ENCODE results near the gene ATP2A1.

The ATP2A1 gene

DNA sequence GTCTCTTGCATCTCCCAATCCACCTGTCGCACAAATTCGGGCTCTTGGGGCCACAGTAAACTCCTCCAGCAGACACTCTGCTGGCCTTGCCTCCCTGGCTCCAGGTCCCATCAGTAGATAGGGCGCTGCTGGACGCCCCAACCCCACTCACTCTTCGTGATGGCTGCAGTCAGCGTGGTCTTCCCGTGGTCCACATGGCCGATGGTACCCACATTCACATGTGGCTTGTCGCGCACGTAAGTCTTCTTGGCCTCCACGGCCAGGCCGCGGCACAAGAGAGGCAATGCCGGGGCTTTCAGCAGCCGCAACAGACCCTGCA is 32.6 kb upstream of the ATP2A1 start:
- Histone ChIP-seq H4K20me1 (ENCODE audit: insufficient read depth, low read length) (no peaks in the 10 kb centered on the region), H3K9me3 (replicated peaks; ENCODE audit: insufficient read depth, low read length) (no peaks in the 10 kb centered on the region), H3K4me1 (ENCODE audit: low read length) (peaks cover 12% of the 10 kb centered on the region), H3K4me3 (ENCODE audit: low read length) (peak overlapping the region; percentile 97), H3K27ac (ENCODE audit: low read length) (peak overlapping the region; percentile 24; the same call in 1 of the 2 replicates), H2AFZ (ENCODE audit: low read length) (peak overlapping the region; percentile 71), H3K9me2 (replicated peaks; ENCODE audit: insufficient read depth, low read length) (no peaks in the 10 kb centered on the region), H3K79me2 (ENCODE audit: low read length) (peaks cover 39% of the 10 kb centered on the region), H3K9ac (ENCODE audit: low read length) (peak overlapping the region; percentile 82), H3F3A (ENCODE audit: insufficient read depth, low read length) (peaks cover 2% of the 10 kb centered on the region), H3K4me2 (ENCODE audit: low read depth, low read length) (peak overlapping the region; percentile 81), H3K27me3 (replicated peaks; ENCODE audit: insufficient read depth, low read length) (no peaks in the 10 kb centered on the region), H3K36me3 (replicated peaks; ENCODE audit: insufficient read depth, low read length) (no peaks in the 10 kb centered on the region; the same call in 1 of the 2 replicates)
- TF ChIP-seq EZH2phosphoT487 (IDR thresholded peaks at IDR 0.05; ENCODE audit: low read length) (no peak), EZH2 (optimal IDR thresholded peaks at IDR 0.05; ENCODE audit: low read depth, low read length) (no peak)
- TF ChIP-seq, protein P1, sequence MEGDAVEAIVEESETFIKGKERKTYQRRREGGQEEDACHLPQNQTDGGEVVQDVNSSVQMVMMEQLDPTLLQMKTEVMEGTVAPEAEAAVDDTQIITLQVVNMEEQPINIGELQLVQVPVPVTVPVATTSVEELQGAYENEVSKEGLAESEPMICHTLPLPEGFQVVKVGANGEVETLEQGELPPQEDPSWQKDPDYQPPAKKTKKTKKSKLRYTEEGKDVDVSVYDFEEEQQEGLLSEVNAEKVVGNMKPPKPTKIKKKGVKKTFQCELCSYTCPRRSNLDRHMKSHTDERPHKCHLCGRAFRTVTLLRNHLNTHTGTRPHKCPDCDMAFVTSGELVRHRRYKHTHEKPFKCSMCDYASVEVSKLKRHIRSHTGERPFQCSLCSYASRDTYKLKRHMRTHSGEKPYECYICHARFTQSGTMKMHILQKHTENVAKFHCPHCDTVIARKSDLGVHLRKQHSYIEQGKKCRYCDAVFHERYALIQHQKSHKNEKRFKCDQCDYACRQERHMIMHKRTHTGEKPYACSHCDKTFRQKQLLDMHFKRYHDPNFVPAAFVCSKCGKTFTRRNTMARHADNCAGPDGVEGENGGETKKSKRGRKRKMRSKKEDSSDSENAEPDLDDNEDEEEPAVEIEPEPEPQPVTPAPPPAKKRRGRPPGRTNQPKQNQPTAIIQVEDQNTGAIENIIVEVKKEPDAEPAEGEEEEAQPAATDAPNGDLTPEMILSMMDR (IDR thresholded peaks at IDR 0.05; ENCODE audit: low read length), result no peak
- peak; percentile 25 for DNase-seq

DNA sequence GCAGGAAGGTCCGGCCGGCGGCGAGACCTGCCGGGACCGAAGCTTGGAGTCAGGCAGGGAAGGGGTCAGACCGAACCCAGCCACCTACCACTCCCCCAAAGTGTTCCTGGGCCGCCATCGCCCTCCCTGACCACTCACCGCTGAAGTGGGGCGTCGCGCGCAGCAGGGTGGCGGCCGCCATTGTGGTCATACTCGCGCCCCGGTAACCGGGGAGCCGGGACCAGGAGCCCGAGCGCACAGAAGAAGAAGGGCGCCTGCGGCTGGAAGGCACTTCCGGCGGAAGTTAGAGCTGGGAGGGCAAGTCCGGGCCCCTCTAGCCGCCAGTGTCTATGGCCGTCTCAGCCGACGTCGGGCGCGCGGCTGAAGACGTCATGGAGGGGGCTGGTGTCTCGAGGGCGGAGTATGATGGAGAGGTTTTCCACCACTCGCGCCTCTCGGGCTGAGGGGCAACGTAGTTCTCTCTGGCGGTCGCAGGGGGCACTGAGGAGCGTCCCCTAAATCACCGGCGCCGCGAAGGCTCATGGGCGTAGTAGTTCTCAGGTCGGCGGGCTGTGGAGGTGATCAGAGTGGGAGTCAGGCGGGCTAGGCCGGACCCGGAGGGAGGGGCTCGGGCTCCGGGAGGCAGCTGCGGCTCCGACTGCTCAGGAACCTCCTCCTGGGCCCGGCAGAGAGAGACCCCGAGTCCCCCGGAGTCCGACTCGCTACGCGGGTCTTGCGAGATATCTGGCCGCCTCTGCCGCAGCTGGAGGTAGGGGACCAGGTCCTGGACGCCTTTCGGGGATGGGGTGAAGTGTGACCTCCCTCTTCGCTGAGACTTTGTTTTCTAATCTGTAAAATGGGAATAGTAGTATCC is 32.0 kb upstream of the ATP2A1 start, which contains the start of gene TUFM:
TSS of gene TUFM (minus strand) at position 269 of the 853 bp plus-strand sequence. CDS start at position 190, 79 bp downstream.
- H3K9me2 ChIP-seq (replicated peaks; ENCODE audit: insufficient read depth, low read length), result no peaks in the 10 kb centered on the region
- H3K79me2 ChIP-seq (ENCODE audit: low read length), result peaks cover 39% of the 10 kb centered on the region
- no peaks in the 10 kb centered on the region for H3K9me3 ChIP-seq (replicated peaks; ENCODE audit: insufficient read depth, low read length)
- H3K9ac ChIP-seq (ENCODE audit: low read length), result peak within 1 kb of the TSS; percentile 82
- peak; percentile 98 for DNase-seq
- no peaks in the 10 kb centered on the region; the same call in 1 of the 2 replicates for H3K36me3 ChIP-seq (replicated peaks; ENCODE audit: insufficient read depth, low read length)
- H3F3A ChIP-seq (ENCODE audit: insufficient read depth, low read length), result peaks cover 2% of the 10 kb centered on the region
- no peak for TF ChIP-seq EZH2phosphoT487 (IDR thresholded peaks at IDR 0.05; ENCODE audit: low read length)
- TF ChIP-seq, protein P1 (IDR thresholded peaks at IDR 0.05; ENCODE audit: low read length), result peak; percentile 76
- H2AFZ ChIP-seq (ENCODE audit: low read length), result peak within 1 kb of the TSS; percentile 90
- H3K4me3 ChIP-seq (ENCODE audit: low read length), result peak within 1 kb of the TSS; percentile 97
- no peaks in the 10 kb centered on the region for H3K27me3 ChIP-seq (replicated peaks; ENCODE audit: insufficient read depth, low read length)
- peak within 1 kb of the TSS; percentile 90 for H3K4me2 ChIP-seq (ENCODE audit: low read depth, low read length)
- peaks cover 12% of the 10 kb centered on the region for H3K4me1 ChIP-seq (ENCODE audit: low read length)
- H4K20me1 ChIP-seq (ENCODE audit: insufficient read depth, low read length), result no peaks in the 10 kb centered on the region
- H3K27ac ChIP-seq (ENCODE audit: low read length), result peak within 1 kb of the TSS; percentile 36; the same call in 1 of the 2 replicates

DNA sequence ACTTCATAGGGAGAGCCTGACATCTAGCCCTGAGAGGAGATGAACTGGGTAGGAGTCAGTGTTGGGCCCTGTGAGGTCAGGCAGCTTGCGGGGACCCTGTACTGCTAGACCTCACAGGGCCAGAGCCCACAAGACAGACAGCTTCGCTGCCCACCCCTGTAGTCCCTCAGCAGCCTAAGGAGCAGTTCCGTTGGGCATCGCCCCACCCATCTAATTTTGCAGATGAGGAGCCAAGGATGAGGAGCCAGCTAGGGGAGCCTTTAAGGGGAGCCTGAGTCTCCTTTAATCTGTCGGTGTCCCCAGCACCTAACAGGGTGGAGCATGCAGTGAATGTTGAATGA is 31.4 kb upstream of the ATP2A1 start:
- Histone ChIP-seq H2AFZ (ENCODE audit: low read length) (peak overlapping the region; percentile 90), H4K20me1 (ENCODE audit: insufficient read depth, low read length) (no peaks in the 10 kb centered on the region)
- DNase-seq, result peak; percentile 12

More for the DNA sequence above, 31.4 kb upstream of the ATP2A1 start:
- Histone ChIP-seq H3K79me2 (ENCODE audit: low read length) (peaks cover 39% of the 10 kb centered on the region), H3K4me1 (ENCODE audit: low read length) (peaks cover 12% of the 10 kb centered on the region), H3K36me3 (replicated peaks; ENCODE audit: insufficient read depth, low read length) (no peaks in the 10 kb centered on the region; the same call in 1 of the 2 replicates), H3K4me2 (ENCODE audit: low read depth, low read length) (peak overlapping the region; percentile 90), H3K27ac (ENCODE audit: low read length) (peak overlapping the region; percentile 36; the same call in 1 of the 2 replicates), H3K27me3 (replicated peaks; ENCODE audit: insufficient read depth, low read length) (no peaks in the 10 kb centered on the region), H3K9ac (ENCODE audit: low read length) (peak overlapping the region; percentile 82), H3K4me3 (ENCODE audit: low read length) (peak overlapping the region; percentile 83), H3F3A (ENCODE audit: insufficient read depth, low read length) (peaks cover 2% of the 10 kb centered on the region), H3K9me2 (replicated peaks; ENCODE audit: insufficient read depth, low read length) (no peaks in the 10 kb centered on the region), H3K9me3 (replicated peaks; ENCODE audit: insufficient read depth, low read length) (no peaks in the 10 kb centered on the region)
- TF ChIP-seq, protein P1 (IDR thresholded peaks at IDR 0.05; ENCODE audit: low read length), result no peak
- TF ChIP-seq EZH2phosphoT487 (IDR thresholded peaks at IDR 0.05; ENCODE audit: low read length) (no peak), EZH2 (optimal IDR thresholded peaks at IDR 0.05; ENCODE audit: low read depth, low read length) (no peak)

Data from MM.1S (cell line).